PC-9 (cell line): ENCODE measurements around the gene CCDC9. TPM values are rescaled to one million over a fixed set of nuclear protein-coding genes. Genes with fewer than 3 reads are reported as not detected.
"Not testable (repeated sequence)": the region's sequence is repeated elsewhere in the genome, so short reads cannot be mapped to it uniquely, and the experiment has no call there.

ENCODE experiments used
- BruUV-seq: library from RNA; stranded (reverse); fragments of 400-500 nt; replicated peaks from 2 replicates; lab custom pipeline; 2021; lab: Mats Ljungman, UMichigan
- CTCF ChIA-PET: fragments of 300-600 bp; sonication (Branson Sonifier 250); formaldehyde crosslinking; loops from one replicate; lab custom pipeline; 2022; ENCODE audit warnings: antibody characterized with exemption; lab: Charles Lee
- POLR2A ChIA-PET: fragments of 300-600 bp; sonication (Branson Sonifier 250); formaldehyde crosslinking; loops from one replicate; lab custom pipeline; 2022; ENCODE audit warnings: antibody characterized with exemption; ENCODE audit not compliant: unreplicated experiment; lab: Charles Lee
- DNase-seq, 2 experiments: peaks; one replicate each; pipeline versions ENCODE4 v3.0.0 to v3.0.0-alpha.2; 2015 to 2022; ENCODE audit warnings: mixed read lengths in 1 of 2
- H2AFZ ChIP-seq: fragments of 200-600 bp; sonication (generic); 2 replicates; pipeline ENCODE4 v1.8.1; 2017; ENCODE audit warnings: antibody characterized with exemption
- H3F3A ChIP-seq: fragments of 200-600 bp; sonication (generic); 2 replicates; pipeline ENCODE4 v1.8.1; 2017; ENCODE audit warnings: antibody characterized with exemption, mild to moderate bottlenecking, low read depth; ENCODE audit not compliant: insufficient read depth
- H3K27ac ChIP-seq: fragments of 200-600 bp; sonication (generic); 2 replicates; pipeline ENCODE4 v1.6.1; 2016; ENCODE audit warnings: mixed run types
- H3K27me3 ChIP-seq: fragments of 200-600 bp; sonication (generic); 2 replicates; pipeline ENCODE4 v1.6.1; 2016; ENCODE audit warnings: low read depth, mixed run types; ENCODE audit not compliant: insufficient read depth
- H3K36me3 ChIP-seq: fragments of 200-600 bp; sonication (generic); 2 replicates; pipeline ENCODE4 v1.6.1; 2016; ENCODE audit warnings: low read depth, mixed run types
- H3K4me1 ChIP-seq: fragments of 200-600 bp; sonication (generic); replicated peaks from 2 replicates; pipeline ENCODE4 v1.6.1; 2016; ENCODE audit warnings: mixed run types; ENCODE audit not compliant: insufficient read depth
- H3K4me2 ChIP-seq: fragments of 200-600 bp; sonication (generic); 2 replicates; pipeline ENCODE4 v1.6.1; 2017; ENCODE audit warnings: mixed run types
- H3K4me3 ChIP-seq: fragments of 200-600 bp; sonication (generic); 2 replicates; pipeline ENCODE4 v1.6.1; 2016; ENCODE audit warnings: mixed run types
- H3K79me2 ChIP-seq: fragments of 200-600 bp; sonication (generic); 2 replicates; pipeline ENCODE4 v1.6.1; 2017; ENCODE audit warnings: low read depth, mixed run types
- H3K9me2 ChIP-seq: fragments of 200-600 bp; sonication (generic); 2 replicates; pipeline ENCODE4 v1.8.1; 2017; ENCODE audit warnings: mild to moderate bottlenecking; ENCODE audit not compliant: insufficient read depth
- H3K9me3 ChIP-seq: fragments of 200-600 bp; sonication (generic); 2 replicates; pipeline ENCODE4 v1.8.1; 2016; ENCODE audit warnings: low read depth; ENCODE audit not compliant: insufficient read depth
- H4K20me1 ChIP-seq: fragments of 200-600 bp; sonication (generic); 2 replicates; pipeline ENCODE4 v1.8.1; 2017; ENCODE audit not compliant: insufficient read depth
- EZH2 ChIP-seq: fragments of 200-600 bp; sonication (generic); IDR thresholded peaks from 2 replicates; pipeline ENCODE4 v1.8.0; 2017; ENCODE audit warnings: antibody characterized with exemption, low read depth
- intact Hi-C: fragments of 100-400 bp; cut with micrococcal nuclease; formaldehyde crosslinking; loops from one replicate; pipeline ENCODE4 v1.10.0; 2022; ENCODE audit not compliant: unreplicated experiment
- total RNA-seq: library from RNA; stranded (reverse); gene quantifications from 2 replicates; pipeline ENCODE4 v1.2.3, GENCODE V29; 2021
- TF ChIP-seq, protein P1 (sequence below): fragments of 200-600 bp; sonication (generic); conservative IDR thresholded peaks from 2 replicates; pipeline ENCODE4 v1.6.1; 2017; ENCODE audit warnings: mixed run types, antibody characterized with exemption, mild to moderate bottlenecking, moderate library complexity

Gene CCDC9
- total RNA-seq, 1 experiment from 2014 or later = 37.0 TPM

DNA sequence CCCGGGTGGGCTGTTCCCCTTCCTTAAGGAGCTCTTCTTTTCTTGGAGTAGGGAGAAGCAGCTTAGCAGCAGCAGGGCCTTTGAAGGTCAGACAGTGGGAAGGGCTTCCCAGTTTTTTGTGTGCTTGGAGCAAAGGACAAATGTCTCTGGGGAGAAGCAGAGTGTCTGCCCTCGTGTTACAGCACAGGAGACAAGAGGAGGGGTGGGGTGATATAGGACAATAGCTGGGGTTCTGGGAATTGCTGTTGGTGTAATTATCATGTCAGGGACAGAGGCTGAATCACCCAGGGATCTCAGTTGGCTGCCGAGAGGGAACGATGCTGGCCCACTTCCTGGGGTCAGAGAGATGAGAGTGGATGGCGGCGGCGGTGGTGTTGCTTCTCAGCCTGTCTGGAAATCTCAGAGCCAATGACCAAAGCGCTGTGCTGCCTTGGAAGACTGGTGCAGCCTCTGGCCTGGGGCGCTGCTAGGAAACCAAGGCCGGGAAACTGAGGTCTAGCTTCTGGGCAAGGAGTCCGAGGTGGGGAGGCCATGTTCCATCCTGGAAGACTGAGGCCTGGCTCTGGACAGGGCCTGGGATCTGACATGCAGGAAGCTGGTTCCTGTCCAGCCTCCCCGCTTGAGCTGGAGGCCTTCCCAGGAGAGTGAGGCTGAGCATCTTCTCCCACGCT lies 19.6 kb downstream of the CCDC9 start:
- TF ChIP-seq EZH2 = no peak
- TF ChIP-seq, protein P1, sequence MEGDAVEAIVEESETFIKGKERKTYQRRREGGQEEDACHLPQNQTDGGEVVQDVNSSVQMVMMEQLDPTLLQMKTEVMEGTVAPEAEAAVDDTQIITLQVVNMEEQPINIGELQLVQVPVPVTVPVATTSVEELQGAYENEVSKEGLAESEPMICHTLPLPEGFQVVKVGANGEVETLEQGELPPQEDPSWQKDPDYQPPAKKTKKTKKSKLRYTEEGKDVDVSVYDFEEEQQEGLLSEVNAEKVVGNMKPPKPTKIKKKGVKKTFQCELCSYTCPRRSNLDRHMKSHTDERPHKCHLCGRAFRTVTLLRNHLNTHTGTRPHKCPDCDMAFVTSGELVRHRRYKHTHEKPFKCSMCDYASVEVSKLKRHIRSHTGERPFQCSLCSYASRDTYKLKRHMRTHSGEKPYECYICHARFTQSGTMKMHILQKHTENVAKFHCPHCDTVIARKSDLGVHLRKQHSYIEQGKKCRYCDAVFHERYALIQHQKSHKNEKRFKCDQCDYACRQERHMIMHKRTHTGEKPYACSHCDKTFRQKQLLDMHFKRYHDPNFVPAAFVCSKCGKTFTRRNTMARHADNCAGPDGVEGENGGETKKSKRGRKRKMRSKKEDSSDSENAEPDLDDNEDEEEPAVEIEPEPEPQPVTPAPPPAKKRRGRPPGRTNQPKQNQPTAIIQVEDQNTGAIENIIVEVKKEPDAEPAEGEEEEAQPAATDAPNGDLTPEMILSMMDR = no peak
- no peak overlapping the region for H3K4me3 ChIP-seq
- H3K9me3 ChIP-seq = no peaks in the 10 kb centered on the region
- no peak overlapping the region for H2AFZ ChIP-seq
- intact Hi-C loops = loop anchor here (10.0 kb wide), 1 partner anchor 329 kb away; the partner anchor contains the start of gene BICRA
- DNase-seq = no peak
- H3K9me2 ChIP-seq = no peaks in the 10 kb centered on the region
- H3F3A ChIP-seq = peaks cover 57% of the 10 kb centered on the region
- POLR2A ChIA-PET = interaction anchor here (0.7 to 0.9 kb wide), 2 partner anchors 73 to 446 kb away, joined by 6 to 11 read pairs; partner anchors contain the start of gene DHX34
- peak overlapping the region; percentile 70 for H3K4me2 ChIP-seq
- H3K79me2 ChIP-seq = no peaks in the 10 kb centered on the region
- CTCF ChIA-PET = interaction anchor here (0.6 to 1.2 kb wide), 3 partner anchors 9 to 161 kb away, joined by 3 read pairs; no protein-coding TSS in a partner anchor
- no peaks in the 10 kb centered on the region for H3K36me3 ChIP-seq
- peaks cover 24% of the 10 kb centered on the region for H3K4me1 ChIP-seq
- no peaks in the 10 kb centered on the region for H3K27me3 ChIP-seq
- no TSS peak for BruUV-seq
- H4K20me1 ChIP-seq = no peaks in the 10 kb centered on the region
- no peak overlapping the region for H3K27ac ChIP-seq

DNA sequence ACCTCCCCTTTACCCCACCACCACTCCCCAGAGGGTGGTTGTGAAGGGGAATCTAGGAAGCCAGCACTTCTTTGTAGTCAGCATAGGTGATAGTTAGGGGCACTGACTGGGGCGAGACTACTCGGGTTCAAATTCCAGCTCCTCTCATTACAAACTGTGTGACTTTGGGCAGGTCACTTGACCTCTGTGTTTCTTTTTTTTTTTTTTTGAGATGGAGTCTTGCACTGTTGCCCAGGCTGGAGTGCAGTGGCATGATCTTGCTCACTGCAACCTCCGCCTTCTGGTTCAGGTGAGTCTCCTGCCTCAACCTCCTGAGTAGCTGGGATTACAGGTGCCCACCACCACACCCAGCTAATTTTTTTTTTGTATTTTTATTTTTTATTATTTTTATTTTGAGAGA lies 20.2 kb downstream of the CCDC9 start:
- not testable (repeated sequence) for H3K9me2 ChIP-seq, H3K27me3 ChIP-seq, H3K4me2 ChIP-seq, DNase-seq, H3K79me2 ChIP-seq, H3K27ac ChIP-seq, H4K20me1 ChIP-seq, H3K36me3 ChIP-seq, BruUV-seq, H3K9me3 ChIP-seq, H2AFZ ChIP-seq, H3K4me3 ChIP-seq
- intact Hi-C loops = loop anchor here (10.0 kb wide), 1 partner anchor 328 kb away; the partner anchor contains the start of gene BICRA
- Histone ChIP-seq H3F3A (peaks cover 61% of the 10 kb centered on the region), H3K4me1 (peaks cover 28% of the 10 kb centered on the region)
- ChIA-PET POLR2A (interaction anchor here (0.7 to 0.9 kb wide), 2 partner anchors 73 to 447 kb away, joined by 6 to 11 read pairs; partner anchors contain the start of gene DHX34), CTCF (interaction anchor here (0.6 to 1.2 kb wide), 2 partner anchors 9 to 160 kb away, joined by 3 read pairs; no protein-coding TSS in a partner anchor)

DNA sequence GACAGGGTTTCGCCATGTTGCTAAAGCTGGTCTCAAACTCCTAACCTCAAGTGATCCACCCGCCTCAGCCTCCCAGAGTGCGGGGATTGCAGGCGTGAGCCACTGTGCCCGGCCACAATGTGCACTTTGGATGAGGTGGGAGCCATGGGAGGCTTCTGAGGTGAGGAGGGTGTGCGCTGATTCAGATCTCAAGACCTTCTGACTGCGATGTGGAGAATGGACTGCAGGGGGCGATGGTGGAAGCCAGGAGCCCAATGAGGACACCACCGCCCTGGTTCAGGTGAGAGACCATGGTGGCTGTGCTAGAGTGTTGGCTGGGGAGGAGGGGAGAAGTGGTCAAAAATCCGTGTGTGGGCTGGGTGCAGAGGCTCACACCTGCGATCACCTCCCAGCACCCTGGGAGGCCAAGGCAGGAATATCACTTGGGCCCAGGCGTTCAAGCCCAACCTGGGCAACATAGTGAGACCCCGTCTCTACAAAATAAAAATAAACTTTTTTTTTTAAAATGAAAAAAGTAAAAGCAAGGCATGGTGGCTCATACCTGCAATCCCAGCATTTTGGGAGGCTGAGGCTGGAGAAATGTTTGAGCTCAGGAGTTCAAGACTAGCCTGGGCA lies 24.0 kb downstream of the CCDC9 start:
- Histone ChIP-seq H3K36me3 (no peaks in the 10 kb centered on the region), H3F3A (peaks cover 55% of the 10 kb centered on the region), H3K4me2 (peak overlapping the region; percentile 51; the same call in 1 of the 2 replicates), H3K27me3 (no peaks in the 10 kb centered on the region), H4K20me1 (no peaks in the 10 kb centered on the region), H3K79me2 (no peaks in the 10 kb centered on the region), H2AFZ (no peak overlapping the region), H3K9me3 (no peaks in the 10 kb centered on the region), H3K4me3 (no peak overlapping the region), H3K27ac (peak overlapping the region; percentile 62), H3K4me1 (peaks cover 24% of the 10 kb centered on the region), H3K9me2 (no peaks in the 10 kb centered on the region)
- no TSS peak for BruUV-seq
- TF ChIP-seq, protein P1 = peak; percentile 65
- TF ChIP-seq EZH2 = no peak
- peak in 1 of 2 experiments; percentile 31 for DNase-seq
- POLR2A ChIA-PET = no interaction called here
- intact Hi-C loops = loop anchor here (10.0 kb wide), 1 partner anchor 425 kb away; no protein-coding TSS in a partner anchor
- CTCF ChIA-PET = no interaction called here
